MM.1S (cell line): ENCODE data around the gene MACROD2.

Source experiments
- DNase-seq: peaks from one replicate; pipeline ENCODE4 v3.0.0-alpha.2; 2015
- H2AFZ ChIP-seq: fragments of 300-600 bp; sonication (generic); 2 replicates; pipeline ENCODE4 v1.6.0; 2016; ENCODE audit warnings: antibody characterized with exemption, low read length
- H3F3A ChIP-seq: fragments of 300-600 bp; sonication (generic); 2 replicates; pipeline ENCODE4 v1.6.1; 2016; ENCODE audit warnings: mild to moderate bottlenecking, antibody characterized with exemption, low read length, moderate library complexity, mixed read lengths; ENCODE audit not compliant: insufficient read depth
- H3K27ac ChIP-seq: fragments of 300-600 bp; sonication (generic); 2 replicates; pipeline ENCODE4 v1.5.1; 2016; ENCODE audit warnings: mild to moderate bottlenecking, low read length
- H3K27me3 ChIP-seq: fragments of 300-600 bp; sonication (generic); replicated peaks from 2 replicates; pipeline ENCODE4 v1.6.0; 2016; ENCODE audit warnings: low read length; ENCODE audit not compliant: insufficient read depth
- H3K36me3 ChIP-seq: fragments of 300-600 bp; sonication (generic); replicated peaks from 2 replicates; pipeline ENCODE4 v1.6.1; 2016; ENCODE audit warnings: mild to moderate bottlenecking, low read length, mixed read lengths; ENCODE audit not compliant: insufficient read depth
- H3K4me1 ChIP-seq: fragments of 300-600 bp; sonication (generic); 2 replicates; pipeline ENCODE4 v1.6.1; 2016; ENCODE audit warnings: low read length, mixed read lengths
- H3K4me2 ChIP-seq: fragments of 300-600 bp; sonication (generic); 2 replicates; pipeline ENCODE4 v1.6.0; 2016; ENCODE audit warnings: low read depth, low read length
- H3K4me3 ChIP-seq: fragments of 300-600 bp; sonication (generic); 2 replicates; pipeline ENCODE4 v1.5.1; 2016; ENCODE audit warnings: low read length, mixed read lengths
- H3K79me2 ChIP-seq: fragments of 300-600 bp; sonication (generic); 2 replicates; pipeline ENCODE4 v1.6.1; 2016; ENCODE audit warnings: mixed run types, low read length, mixed read lengths
- H3K9ac ChIP-seq: fragments of 300-600 bp; sonication (generic); 2 replicates; pipeline ENCODE4 v1.6.1; 2016; ENCODE audit warnings: low read length, mixed read lengths
- H3K9me2 ChIP-seq: fragments of 300-600 bp; sonication (generic); replicated peaks from 2 replicates; pipeline ENCODE4 v1.6.1; 2016; ENCODE audit warnings: mild to moderate bottlenecking, low read length, mixed read lengths; ENCODE audit not compliant: insufficient read depth
- H3K9me3 ChIP-seq: fragments of 300-600 bp; sonication (generic); replicated peaks from 2 replicates; pipeline ENCODE4 v1.6.1; 2016; ENCODE audit warnings: mild to moderate bottlenecking, low read length, mixed read lengths; ENCODE audit not compliant: insufficient read depth
- H4K20me1 ChIP-seq: fragments of 300-600 bp; sonication (generic); 2 replicates; pipeline ENCODE4 v1.6.1; 2016; ENCODE audit warnings: mild to moderate bottlenecking, low read length, moderate library complexity, mixed read lengths; ENCODE audit not compliant: insufficient read depth
- EZH2 ChIP-seq: fragments of 300-600 bp; sonication (generic); optimal IDR thresholded peaks from 2 replicates; pipeline ENCODE3; 2017; ENCODE audit warnings: low read depth, mild to moderate bottlenecking, antibody characterized with exemption, low read length, mixed read lengths
- EZH2phosphoT487 ChIP-seq: fragments of 300-600 bp; sonication (generic); IDR thresholded peaks from 2 replicates; pipeline ENCODE4 v1.6.1; 2018; ENCODE audit warnings: antibody characterized with exemption, low read length
- TF ChIP-seq, protein P1 (sequence below): fragments of 300-600 bp; sonication (generic); IDR thresholded peaks from 2 replicates; pipeline ENCODE4 v1.5.1; 2016; ENCODE audit warnings: antibody characterized with exemption, low read length, mixed read lengths

Gene MACROD2

DNA sequence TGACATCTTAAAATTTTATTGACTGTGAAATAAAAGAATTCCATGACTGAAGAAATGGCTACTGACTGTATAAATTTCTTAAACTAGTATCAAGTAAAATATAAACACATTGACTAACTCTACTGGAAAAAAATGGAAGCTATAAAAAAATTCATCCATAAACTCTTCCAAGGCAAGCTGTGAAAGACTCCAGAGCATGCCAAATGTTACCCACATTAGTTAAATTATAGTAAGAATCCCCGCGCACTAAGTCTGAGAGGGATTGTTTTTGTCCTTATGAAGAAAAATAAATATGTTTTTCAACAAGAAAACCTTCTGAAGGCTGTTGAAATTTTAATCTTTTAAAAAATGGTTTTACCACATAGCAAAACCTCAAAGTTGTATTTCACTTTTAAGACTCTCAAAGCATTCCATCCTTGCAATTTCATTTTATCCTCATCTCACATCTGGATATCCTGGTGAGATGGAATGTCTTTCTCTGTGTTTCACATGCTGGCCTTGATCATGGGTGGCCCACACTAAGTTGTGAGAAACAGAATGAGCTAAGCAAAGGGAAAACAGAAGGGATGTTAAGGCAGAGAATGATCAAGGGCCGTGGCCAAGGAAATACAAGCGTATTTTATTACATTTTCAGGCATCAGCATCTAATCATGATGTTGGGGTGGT is 1845.5 kb downstream of the MACROD2 start:
- no peak overlapping the region for H3K4me2 ChIP-seq
- no peak overlapping the region for H3K4me3 ChIP-seq
- TF ChIP-seq, protein P1, sequence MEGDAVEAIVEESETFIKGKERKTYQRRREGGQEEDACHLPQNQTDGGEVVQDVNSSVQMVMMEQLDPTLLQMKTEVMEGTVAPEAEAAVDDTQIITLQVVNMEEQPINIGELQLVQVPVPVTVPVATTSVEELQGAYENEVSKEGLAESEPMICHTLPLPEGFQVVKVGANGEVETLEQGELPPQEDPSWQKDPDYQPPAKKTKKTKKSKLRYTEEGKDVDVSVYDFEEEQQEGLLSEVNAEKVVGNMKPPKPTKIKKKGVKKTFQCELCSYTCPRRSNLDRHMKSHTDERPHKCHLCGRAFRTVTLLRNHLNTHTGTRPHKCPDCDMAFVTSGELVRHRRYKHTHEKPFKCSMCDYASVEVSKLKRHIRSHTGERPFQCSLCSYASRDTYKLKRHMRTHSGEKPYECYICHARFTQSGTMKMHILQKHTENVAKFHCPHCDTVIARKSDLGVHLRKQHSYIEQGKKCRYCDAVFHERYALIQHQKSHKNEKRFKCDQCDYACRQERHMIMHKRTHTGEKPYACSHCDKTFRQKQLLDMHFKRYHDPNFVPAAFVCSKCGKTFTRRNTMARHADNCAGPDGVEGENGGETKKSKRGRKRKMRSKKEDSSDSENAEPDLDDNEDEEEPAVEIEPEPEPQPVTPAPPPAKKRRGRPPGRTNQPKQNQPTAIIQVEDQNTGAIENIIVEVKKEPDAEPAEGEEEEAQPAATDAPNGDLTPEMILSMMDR, result no peak
- no peak for TF ChIP-seq EZH2
- TF ChIP-seq EZH2phosphoT487, result no peak
- H3K36me3 ChIP-seq, result no peaks in the 10 kb centered on the region
- no peaks in the 10 kb centered on the region for H3K9me3 ChIP-seq
- no peak overlapping the region for H3K27ac ChIP-seq
- H3K79me2 ChIP-seq, result no peaks in the 10 kb centered on the region
- H2AFZ ChIP-seq, result no peak overlapping the region
- no peaks in the 10 kb centered on the region for H3K9me2 ChIP-seq
- H4K20me1 ChIP-seq, result no peaks in the 10 kb centered on the region
- no peaks in the 10 kb centered on the region for H3K4me1 ChIP-seq
- no peaks in the 10 kb centered on the region for H3K27me3 ChIP-seq
- no peaks in the 10 kb centered on the region for H3F3A ChIP-seq
- no peak for DNase-seq
- no peak overlapping the region for H3K9ac ChIP-seq

DNA sequence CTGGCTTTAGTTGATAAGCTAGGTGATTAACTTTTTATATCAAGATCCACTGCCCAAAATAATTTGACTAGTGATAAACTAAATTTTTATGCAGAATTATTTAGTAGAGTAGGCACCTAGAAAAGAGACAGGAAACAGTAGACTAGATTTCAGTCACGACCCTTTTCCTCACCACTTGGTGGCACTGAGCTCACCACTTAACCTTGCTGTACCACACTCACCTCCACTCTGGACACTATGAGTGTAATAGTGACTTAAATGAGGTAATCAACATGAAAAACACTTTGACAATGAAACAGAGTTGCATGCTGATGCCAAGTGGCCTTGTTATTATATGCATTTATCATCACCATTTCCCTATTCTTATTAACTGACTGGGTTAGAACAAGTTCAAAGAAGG is 1847.6 kb downstream of the MACROD2 start:
- Histone ChIP-seq H3K27me3 (no peaks in the 10 kb centered on the region), H3K27ac (no peak overlapping the region), H3K79me2 (no peaks in the 10 kb centered on the region), H3K9me2 (no peaks in the 10 kb centered on the region), H3F3A (no peaks in the 10 kb centered on the region), H3K4me2 (no peak overlapping the region), H3K36me3 (no peaks in the 10 kb centered on the region), H3K9ac (no peak overlapping the region), H3K4me1 (no peaks in the 10 kb centered on the region), H2AFZ (no peak overlapping the region), H4K20me1 (no peaks in the 10 kb centered on the region), H3K4me3 (no peak overlapping the region), H3K9me3 (no peaks in the 10 kb centered on the region)
- DNase-seq, result peak; percentile 19
- TF ChIP-seq, protein P1, result peak; percentile 27
- TF ChIP-seq EZH2phosphoT487 (no peak), EZH2 (no peak)

DNA sequence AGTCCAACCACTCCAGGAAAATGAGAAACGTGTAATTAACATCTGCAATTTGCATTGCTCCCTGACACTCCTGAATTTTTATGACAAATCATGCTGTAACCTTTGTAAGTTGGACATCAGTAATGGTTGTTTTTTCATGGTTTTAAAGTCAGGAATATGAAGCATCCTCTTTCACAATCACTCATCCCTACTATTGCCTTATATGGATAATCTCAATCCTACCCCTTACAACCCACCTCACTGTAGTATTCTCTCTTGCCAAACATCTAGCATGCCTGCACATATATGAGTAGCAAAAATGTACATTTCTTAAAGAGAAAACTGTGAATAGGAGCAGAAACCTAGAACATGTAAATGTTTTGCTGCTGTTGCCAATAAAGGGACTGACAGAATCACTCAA is 1848.5 kb downstream of the MACROD2 start:
- Histone ChIP-seq H2AFZ (no peak overlapping the region), H3K27me3 (no peaks in the 10 kb centered on the region), H3K9ac (no peak overlapping the region), H3K4me1 (no peaks in the 10 kb centered on the region), H3K79me2 (no peaks in the 10 kb centered on the region), H3K27ac (no peak overlapping the region), H3K9me2 (no peaks in the 10 kb centered on the region), H3K4me2 (no peak overlapping the region), H3K36me3 (no peaks in the 10 kb centered on the region), H3K4me3 (no peak overlapping the region), H4K20me1 (no peaks in the 10 kb centered on the region), H3F3A (no peaks in the 10 kb centered on the region), H3K9me3 (no peaks in the 10 kb centered on the region)
- TF ChIP-seq, protein P1, result no peak
- TF ChIP-seq EZH2 (no peak), EZH2phosphoT487 (no peak)
- no peak for DNase-seq
